ENCODE measurements around the gene SAP30.

Gene SAP30

DNA sequence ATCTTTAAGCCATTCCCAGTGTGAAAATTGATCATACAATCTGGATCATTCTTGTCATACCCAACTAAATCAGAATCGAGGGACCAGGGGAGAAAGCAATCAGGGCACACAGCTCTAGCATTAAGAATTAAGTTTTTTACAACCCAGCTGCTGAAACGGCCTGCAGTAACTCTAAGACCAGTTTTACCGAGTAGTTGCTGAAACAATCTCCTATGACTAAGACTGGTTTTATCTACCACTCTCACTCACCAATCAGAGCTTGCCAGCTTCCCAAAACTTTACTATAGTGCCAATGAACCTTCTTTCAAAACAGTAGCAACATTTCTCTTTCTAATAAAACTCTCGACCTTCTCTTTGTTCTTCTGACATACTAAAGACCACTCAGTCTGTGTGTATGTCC is 2.8 kb upstream of the SAP30 start:
- DNase-seq: peak in 1 of 2 experiments; percentile 11

DNA sequence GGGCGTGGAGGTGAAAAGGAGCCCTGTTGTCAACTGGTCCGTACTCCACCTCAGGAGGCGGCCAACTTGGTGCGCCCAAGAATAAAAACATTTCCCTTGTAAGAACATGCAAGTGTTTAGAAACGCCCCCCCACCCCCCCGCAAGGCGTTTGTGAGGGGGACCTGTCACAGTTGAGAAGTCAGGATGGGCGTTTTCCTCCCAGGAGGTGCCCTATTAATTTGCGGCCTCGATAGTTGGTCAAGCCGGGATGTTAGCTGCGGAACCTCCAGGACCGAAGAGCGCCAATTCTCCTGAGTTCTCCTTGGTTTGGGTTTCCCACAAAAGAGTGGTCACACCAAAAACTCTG is 651 bp upstream of the SAP30 start:
- peak in 1 of 2 experiments; percentile 62 for DNase-seq

DNA sequence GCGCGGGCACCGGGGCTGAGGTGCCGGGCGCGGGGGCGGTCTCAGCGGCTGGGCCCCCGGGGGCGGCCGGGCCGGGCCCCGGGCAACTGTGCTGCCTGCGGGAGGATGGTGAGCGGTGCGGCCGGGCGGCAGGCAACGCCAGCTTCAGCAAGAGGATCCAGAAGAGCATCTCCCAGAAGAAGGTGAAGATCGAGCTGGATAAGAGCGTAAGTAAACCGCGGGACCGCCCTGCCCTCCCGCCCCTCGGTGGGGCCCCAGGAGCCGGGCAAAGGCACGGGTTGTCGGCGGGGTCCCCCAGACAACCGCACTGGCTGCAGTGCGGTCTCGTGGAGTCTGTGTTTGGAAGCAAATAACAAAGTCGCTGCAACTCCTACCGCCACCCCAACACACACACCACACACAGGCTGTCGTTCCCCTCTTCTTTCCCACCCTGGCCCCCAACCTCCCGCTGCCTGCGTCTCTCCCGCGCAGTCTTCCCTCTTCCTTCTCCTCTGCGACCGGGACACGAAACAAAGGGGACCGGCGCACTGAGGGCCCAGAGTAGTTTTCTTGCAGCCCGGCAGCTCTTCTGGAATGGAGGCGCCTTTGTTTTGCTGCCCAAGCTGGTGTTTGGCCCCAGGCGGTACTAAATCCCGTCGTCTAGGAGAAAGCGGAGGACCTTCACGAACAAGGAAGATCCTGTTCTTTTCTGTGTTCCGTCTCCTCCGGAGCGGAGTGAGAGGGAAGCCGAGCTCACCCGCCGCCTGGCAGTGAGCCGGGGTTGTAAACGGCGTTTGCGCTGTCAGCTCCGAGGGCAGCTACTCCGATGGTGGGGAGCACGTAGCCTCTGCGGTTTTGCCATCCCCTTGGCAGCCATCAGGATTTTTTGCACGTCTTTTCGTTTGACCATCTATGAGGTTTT is 788 bp downstream of the SAP30 start:
- DNase-seq: peak; percentile 39 to 53

DNA sequence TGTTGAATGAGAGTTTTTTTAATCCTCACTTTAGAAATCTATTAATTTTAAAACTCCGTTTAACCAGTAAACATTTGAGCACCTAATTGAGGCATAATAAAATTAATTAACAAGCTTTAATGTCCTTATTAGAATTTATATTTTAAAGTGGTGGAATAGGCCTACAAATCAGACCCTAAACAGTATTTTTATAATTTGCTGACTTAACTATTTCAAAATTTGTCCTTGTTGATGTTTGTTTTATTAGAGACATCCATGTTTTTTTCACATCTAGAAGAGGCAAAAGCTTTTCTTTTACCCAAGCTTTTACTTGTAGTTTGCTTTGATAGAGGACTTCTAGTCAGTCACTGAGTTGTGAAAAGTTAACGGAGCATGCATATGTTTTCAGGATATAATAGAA is 3.8 kb downstream of the SAP30 start:
- no peak for DNase-seq

DNA sequence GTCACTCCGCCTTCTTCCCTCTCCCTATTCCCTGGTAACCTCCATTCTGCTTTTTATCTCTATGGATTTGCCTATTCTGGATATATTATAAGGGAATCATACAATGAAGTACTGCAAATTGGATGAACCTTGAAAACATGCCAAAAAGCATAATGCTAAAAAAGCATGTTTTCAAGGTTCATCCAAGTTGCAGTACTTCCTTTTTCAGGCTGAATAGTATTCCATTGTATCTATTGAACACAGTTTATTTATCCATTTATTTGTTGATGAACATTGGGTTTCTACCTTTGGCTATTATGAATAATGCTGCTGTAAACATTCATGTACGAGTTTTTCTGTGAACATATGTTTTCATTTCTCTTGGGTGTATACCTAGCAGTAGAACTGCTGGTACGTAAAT is 9.2 kb downstream of the SAP30 start:
- DNase-seq: no peak

DNA sequence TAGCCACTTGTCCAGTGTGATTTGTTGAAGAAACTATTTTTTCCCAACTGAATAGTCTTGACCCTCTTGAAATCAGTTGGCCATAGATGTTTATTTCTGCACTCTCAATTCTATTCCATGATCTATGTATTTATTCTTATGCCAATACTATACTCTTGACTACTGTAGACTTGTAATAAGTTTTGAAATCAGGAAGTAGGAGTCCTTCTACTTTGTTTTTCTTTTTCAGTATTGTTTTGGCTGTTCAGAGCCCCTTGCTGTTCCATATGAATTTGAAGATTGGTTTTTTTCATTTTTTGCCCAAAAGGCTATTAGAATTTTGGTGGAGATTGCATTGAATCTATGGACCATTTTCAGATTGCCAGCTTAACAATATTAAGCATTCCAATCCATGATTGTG is 10.2 kb downstream of the SAP30 start:
- peak; percentile 8 for DNase-seq

DNA sequence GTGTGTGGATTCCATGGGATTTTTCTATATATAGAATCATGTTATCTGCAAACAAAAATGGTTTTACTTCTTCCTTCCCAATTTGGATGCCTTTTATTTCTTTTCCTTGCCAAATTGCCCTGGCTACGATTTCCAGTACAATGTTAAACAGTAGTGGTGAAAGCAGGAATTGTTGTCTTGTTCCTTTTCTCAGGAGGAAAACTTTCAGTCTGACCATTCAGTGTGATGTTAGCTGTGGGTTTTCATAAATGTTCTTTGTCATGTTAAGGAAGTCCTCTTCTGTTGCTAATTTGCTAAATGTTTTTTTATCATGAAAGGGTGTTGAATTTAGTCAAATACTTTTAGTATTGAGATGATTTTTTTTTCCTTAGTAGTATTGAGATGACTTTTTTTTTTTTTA is 10.9 kb downstream of the SAP30 start:
- no peak for DNase-seq

DNA sequence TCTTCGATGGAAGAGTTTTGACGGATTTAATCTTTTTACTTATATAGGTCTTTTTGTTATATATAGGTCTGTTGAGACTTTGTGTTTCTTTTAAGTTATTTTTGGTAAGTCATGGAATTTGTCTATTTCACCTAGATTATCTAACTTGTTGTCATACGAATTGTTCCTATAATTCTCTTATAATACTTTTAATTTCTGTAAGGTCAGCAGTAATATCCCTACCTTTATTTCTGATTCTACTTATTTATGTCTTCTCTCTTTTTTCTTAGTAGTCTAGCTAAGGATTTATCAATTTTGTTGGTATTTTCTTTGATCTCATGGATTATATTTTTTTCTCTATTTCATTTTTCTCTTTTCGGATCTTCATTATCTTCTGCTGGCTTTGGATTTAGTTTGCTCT is 11.6 kb downstream of the SAP30 start:
- DNase-seq: no peak

DNA sequence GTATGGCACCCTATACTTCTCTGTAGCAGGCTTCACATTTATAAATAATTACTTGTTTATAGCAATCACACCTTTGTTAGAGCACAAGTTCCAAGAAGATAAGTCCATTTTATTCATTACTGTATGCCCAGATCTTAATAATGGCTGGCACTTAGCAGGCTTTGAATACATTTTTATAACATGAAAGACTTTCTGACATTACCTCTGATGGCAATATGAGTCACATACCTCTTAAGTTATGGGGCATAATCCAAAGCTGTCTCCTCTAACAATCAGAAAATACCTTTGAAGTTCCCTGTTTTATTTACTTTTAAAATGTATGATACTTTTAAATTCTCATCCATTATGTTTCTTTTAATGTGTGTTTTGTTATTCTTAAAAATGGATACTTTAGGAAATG is 16.0 kb downstream of the SAP30 start:
- no peak for DNase-seq

DNA sequence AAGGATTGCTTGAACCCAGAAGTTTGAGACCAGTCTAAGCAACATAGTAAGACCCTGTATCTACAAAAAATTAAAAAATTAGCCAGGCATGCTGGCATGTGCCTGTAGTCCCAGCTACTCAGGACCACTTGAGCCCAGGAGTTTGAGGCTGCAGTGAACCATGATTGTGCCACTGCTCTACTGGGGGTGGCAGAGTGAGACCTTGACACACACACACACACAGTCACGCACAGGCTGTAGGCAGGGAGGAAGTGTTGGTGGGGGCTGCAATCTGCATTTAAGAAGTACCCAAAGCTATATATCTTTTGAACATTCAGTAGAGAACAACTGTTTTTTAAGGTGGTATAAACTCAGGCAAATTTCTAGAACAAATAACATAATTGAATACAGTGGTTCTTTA is 20.9 kb downstream of the SAP30 start:
- DNase-seq: no peak

DNA sequence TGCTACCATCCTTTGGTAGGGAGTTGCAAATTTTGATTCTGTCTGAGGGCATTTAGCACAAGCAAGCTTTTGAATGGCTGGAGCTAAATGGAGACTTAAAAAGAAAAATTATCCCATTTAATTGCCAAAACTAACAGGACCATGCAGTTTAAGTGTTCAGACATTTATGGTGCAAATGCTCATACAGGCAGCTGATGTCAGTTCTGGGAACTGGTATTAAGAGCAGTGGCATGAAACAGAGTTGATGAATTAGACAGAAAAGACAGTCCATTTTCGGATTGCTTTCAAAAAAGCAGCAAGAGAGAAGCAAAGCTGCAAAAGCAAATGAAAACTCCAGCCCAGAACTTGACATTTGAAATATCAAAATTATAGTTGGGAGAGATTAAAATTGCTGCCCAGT is 26.9 kb downstream of the SAP30 start:
- no peak for DNase-seq

DNA sequence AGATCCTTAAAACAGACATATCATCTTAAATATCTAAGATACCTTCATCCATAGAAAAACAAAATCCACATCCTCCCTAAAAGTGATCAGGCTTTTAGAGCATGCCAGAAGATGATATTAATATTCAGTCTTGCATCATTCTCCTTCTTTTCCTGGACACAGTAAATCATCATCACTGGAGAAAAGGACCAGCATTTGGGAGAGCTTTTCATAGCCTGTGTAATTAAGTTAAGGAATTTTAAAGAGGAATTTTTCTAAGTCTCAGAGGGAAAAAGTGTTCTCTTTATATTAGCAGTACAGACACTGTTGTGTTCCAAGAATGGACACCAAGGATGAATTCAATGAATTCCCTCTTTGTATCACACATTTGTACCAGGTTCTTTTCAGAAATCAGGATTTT is 27.5 kb downstream of the SAP30 start:
- DNase-seq: no peak

DNA sequence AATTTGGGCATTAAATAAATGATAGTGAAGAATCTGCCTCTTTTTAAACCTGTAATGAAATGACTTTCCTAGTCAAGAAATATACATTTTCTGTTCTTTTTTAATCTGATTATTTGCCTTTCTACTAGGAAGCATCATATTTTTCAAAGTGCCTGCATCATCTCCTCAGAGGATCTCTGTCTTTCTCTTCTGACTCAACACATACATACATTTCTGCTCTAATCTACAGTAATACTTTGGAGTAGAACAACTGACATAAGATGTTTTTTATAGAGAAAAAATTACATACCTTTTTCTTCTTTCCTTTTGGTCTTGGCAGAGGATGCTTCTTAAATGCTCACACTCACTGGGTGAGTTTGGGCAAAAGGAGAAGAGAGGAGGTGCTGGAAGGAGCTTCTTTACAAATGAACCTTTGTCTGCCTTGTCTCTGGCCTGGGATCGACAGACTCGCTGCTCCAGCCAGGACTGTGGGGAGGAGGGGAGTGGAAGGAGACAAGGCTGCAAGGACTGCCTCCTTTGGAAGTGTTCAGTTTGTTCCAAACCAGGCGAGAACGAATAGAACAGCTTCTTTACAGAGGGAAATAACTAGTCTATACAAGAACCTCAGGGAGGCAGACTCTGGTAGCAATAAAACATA is 28.1 kb downstream of the SAP30 start, which contains the start of gene SCRG1:
Gene SCRG1 (minus strand): TSS at position 338 of the 637 bp plus-strand sequence. CDS start 7,702 bp downstream, outside the sequence.
- DNase-seq: no peak

DNA sequence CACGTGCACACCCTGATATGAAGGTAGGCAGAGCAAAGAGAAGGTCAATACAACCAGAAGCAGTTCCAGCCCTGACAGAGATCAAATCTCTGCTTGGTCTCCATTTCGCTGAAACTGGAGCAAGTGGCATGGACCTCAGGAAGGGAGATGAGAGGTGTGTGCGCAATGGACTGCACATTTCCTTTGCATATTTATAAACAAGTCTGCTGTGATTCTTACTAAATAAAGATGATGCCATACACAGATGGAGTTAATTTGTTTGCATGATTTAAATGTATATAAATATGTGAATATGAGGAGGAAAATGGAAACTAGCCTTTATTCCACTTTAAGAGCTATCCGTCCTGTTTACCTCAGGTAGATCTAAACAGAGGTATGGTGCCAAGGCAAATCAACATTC is 30.3 kb downstream of the SAP30 start:
- DNase-seq: no peak

DNA sequence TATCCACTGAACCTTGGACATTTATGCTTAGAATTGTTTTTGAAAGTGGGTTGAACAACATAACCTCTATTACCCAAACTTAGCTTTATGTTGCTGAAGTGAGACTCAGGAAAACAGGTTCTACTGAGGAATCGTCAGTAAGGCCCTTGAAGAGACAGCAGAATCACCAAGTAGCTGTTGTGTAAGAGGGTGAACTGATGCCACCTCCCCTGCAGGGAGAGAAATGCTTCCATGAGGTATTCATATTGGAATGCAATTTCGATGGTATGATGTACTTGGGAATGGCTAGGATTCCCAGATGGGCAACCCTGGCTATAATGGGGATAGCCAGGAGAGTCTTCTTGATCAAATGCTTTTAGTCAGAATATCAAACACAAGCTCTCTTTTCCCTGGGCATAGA is 32.3 kb downstream of the SAP30 start:
- no peak for DNase-seq

DNA sequence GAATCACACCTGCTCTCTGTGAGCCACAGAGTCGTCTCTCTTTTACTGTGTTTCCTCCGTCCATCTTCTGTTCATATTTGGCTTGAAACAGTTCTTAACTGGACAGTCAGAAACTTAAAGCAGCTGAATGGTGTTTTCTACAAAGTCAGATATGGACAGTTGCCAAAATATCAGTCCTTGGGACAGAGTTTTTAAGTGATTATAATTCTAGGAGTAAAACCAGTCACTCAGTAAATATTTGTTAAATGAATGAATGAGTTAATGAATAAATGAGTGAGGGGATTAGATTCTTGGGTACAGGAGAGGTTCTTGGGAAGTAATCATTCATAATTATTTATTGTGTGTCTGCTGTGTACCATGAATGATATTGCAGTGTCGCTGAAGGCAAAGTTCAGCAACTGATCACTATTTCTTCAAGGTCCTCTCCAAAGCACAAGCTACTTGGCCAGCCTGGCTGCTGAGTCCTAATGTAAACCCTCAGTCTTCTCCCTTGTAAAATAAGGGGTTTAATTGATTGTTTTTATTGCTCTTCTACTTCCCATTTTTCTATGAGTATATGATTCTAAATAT is 33.6 kb downstream of the SAP30 start:
- no peak for DNase-seq

DNA sequence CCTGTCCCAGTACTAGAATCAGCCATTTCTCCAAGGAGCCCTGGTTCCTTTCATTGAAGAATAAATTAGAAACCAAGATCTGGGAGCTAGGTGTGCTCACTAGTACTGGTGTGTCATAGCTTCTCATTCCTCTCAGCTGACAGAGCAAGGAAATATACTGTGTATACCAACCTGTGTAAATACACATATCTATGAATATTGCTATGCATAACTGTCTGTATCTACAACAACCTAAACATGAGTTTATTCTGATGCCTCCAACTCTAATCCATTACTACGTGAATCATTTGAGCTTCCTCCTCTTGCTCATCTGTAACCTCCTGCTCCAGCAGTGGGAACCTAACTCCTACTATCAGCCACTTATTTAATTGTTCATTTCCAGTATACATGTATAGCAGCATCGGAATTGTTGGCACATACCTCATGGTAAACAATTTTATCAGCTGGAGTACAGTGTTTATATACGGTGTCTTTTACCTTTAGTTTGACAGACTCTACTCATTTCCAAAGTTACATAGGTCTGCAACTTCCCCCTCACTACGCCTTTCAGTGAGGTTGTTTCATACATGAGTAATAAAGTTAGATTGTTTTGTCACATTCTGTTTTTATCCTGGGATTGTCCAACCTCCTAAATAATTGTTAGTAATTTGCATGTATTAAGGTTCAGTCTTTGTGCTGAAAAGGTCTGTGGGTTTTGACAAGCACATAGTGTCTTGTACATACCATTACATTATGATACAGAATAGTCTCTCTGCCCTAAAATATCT is 35.3 kb downstream of the SAP30 start:
- DNase-seq: no peak

DNA sequence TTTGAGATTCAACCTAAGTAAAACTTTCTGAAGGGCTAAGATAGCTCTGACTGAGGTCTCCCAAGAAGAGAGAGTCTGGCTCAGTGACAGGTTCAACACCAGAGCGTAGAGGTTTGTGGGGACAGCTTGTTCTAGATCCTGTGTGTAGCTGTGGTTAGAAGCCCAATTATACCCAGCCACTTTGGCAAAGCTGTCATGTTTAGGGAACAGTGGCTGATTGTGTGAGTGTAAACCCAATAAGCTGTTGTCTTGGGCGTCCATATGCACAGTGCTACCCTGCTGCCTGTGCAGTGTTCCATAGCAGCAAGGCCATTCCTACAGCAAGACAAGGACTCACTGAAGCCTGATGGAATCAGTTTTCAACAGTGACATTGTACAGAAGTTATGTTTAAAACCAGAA is 39.3 kb downstream of the SAP30 start:
- no peak for DNase-seq

DNA sequence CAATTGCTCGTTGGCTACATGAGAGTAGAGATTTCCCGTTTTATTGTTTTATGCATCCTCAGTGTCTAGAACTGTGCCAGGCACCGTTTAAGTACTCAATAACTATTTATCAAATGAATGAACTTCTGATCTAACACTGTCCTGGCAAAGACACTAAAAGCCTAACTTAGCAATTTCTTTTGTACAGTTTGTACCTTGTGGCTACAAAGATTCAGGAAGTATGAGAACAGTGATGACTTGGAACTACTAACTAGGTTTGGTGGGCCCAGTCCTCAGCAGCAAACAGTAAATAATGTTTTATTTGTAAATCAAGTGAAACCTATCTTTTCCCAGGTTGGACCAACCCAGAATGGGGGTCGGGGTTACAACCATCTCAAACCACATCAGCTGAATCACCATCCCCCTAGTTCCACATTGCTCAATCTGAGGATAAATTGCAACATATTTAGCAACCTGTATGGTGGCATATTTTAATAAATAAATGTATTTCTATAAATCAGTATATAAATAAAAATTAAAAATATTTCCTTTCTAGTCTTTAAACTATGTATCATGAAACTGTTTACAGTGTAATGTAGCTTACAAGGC is 40.4 kb downstream of the SAP30 start:
- peak; percentile 6 to 16 for DNase-seq

DNA sequence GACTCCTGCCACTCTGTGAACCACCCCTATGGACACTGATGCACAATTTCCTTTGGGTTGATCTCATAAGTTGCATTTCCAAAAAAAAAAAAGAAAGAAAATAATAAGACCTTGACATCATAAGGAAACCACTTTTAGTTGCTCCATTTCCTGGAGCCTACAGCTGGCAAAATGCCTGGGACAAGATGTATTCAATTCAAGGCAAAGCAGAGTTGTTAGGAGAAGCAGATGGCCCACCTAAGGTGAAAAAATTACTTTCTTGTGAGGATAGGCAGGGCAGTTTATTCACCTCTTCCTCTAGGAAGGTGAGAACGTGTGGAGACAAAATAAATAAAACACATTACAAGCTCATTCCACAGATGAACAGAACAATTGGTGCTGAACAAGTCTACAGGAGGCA is 42.3 kb downstream of the SAP30 start:
- peak; percentile 70 to 76 for DNase-seq

DNA sequence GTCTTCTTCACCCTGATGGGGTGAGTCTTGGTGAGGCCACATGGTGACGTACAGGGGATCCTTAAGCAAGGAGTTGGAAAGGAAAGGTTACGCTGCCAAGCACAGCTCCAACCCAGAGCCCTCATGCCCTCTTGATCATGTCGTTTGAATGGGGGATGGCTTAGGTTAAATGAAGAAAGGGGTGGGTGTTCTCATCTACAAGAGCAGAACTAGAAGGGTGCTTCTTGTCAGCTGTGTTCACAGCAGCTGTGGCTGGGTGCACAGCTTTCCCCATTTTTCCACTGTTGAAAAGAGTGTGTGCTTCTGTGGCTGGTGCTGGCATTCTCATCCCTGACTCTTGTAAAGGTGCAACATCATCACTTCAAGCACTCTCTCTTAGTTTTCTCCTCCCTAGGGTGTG is 43.7 kb downstream of the SAP30 start:
- DNase-seq: no peak

DNA sequence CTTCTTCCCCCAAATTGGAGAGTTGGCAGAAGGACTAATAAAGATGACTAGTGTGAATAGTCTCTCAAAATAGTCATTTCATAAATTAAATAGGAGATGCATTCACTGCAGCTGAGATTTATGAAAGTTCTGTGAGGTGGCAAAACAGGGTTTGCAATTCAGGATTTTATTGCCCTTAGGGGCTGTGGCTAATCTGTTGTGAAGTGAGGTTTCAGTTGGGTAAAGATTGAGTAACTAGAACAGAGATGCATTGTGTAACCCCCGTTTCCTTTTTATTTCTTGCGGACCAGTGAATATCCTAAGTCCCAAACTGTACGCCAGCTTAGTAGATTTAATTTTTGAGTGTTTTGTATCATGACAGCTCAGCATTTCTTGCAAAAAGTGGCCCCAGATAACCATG is 44.3 kb downstream of the SAP30 start:
- peak; percentile 94 for DNase-seq

Measured in AML-193 (cell line).